NCI-H128 (cell line): ENCODE measurements around the gene SPATA31D3.
"Not testable (repeated sequence)": the region's sequence is repeated elsewhere in the genome, so short reads cannot be mapped to it uniquely, and the experiment has no call there.

Experiments
- DNase-seq: peaks from one replicate; lab custom pipeline; 2025; ENCODE audit not compliant: unreplicated experiment; lab: John Stamatoyannopoulos, UW

The SPATA31D3 gene

DNA sequence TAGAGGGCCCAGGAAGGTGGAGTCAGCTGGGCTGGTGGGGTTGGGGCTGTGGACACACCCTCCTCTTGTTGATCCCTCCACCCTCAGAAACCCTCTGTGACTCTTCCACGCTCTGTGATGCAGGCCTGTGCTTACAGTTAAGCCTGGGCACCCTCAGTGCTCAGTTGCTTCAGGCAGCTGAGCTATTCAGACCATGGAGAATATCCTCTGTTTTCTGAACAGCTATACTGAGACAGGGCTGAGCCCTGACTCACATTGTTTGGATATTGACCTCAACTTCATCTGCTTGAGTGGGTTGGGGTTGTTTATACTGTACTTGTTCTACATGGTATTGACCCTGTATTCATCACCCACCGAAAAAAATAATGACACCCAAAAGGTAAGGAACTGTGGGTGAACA lies at the start of gene SPATA31D3:
Gene SPATA31D3 (plus strand): TSS at position 108 of the 400 bp plus-strand sequence. CDS start 86 bp downstream, at position 194.
- DNase-seq = not testable (repeated sequence)

DNA sequence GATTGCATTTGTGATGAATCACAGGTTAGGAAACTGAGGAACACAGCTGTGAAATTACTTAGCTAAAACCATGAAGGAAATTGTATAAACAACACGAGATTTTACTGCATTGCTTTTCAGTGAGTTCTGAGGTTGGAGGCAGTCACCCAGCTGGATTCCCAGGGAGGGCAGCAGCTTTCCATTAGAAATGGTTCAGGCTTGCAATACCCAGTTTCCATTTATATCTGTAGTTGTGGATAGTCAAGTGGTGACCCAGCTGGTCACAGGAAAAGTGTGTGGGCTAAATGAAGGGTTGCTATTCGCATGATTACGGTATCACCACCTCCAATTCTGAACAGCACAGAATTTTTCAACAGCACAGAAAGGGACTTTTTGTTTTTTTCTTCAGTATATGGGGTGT lies 49.4 kb upstream of the SPATA31D3 start:
- DNase-seq = no peak

- no peak for DNase-seq
Measured at GRCh38 chr9:81894891-81895290, 48.4 kb upstream of the SPATA31D3 start.

DNA sequence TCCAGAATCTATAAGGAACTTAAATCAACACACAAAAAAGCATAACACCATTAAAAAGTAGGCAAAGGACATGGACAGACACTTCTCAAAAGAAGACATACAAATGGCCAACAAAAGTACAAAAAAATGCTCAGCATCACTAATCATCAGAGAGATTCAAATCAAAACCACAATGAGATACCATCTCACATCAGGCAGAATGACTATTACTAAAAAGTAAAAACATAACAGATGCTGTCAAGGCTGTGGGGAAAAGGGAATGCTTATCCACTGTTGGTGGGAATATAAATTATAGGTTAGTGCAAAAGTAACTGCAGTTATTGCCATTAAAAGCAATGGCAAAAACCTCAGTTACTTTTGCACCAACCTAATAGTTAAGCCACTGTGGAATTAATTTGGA lies 47.2 kb upstream of the SPATA31D3 start:
- DNase-seq = no peak

DNA sequence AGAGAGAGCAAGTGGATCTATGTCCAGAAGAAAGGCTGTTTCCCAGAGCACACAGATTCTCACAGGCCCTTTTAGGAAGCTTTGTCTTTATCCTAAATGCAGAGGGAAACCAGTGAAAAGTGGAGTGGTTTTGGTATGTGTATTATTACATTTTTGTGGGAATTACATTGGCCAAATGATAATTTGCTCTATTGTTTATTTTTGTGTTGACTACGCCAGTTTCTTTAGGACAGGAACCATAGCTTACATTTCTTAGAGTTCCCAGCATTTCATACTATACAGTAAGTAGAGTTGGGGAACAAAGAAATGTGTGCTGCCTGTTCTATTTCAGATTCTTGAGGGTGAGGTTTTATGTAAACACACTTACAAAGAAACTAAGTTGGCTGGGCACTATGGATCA lies 44.4 kb upstream of the SPATA31D3 start:
- no peak for DNase-seq

DNA sequence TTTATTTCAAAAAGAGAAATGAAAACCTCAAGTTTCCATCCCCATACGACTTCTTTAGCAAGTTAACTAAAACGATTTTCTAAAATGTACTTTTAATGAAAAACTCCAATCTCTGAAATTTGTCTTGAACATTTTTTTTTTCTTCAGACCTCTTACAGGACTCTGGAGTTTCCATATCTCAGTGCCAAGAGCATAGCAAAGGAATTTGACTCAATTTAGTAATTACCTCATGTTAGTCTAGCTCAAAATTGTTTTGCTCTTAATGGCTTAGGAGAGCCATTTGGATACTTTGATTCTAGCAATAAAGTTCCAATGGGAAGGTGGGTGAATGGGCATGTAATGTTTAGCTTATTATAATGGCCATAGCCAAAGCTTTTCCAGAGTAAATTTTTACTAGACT lies 41.1 kb upstream of the SPATA31D3 start:
- DNase-seq = no peak

GRCh38 chr9:81902626-81903025 lies 40.7 kb upstream of the SPATA31D3 start:
- DNase-seq = no peak

GRCh38 chr9:81906671-81907070 lies 36.6 kb upstream of the SPATA31D3 start:
- DNase-seq = no peak

GRCh38 chr9:81912135-81912534 lies 31.2 kb upstream of the SPATA31D3 start:
- DNase-seq = no peak

DNA sequence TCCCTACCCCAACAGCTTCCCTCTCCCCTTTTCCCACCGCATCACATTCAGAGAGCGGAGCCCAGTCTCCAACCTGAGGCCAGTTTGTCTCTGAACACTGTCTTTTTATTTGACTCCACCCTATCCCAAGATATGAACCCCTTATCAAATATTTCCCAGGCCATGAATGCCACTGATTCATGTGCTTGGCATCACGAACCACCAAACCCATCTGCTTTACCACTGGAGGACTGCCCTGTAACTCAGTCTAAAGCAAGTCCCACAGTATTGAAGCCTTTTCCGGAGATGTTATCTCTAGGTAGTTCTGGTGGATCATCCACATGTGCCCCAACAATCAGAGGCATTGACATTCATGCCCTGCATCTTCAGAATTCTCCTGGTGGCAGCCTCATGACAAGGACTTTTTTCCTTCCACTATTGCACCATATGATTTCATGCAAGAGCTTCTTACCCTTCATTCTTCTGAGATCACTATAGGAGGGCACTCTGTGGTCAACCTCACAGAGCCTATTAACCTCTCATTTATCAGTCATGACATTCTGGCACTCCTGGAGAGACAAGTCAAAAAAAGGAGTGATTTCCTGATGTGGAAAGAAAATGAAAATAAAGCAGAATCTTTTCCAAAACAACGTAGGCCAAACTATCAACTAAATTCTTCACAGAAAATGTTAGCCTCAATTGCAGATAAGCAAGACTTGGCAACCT lies 27.3 kb upstream of the SPATA31D3 start:
- DNase-seq = no peak

GRCh38 chr9:81918507-81918906 lies 24.8 kb upstream of the SPATA31D3 start:
- DNase-seq = not testable (repeated sequence)

GRCh38 chr9:81928305-81928704 lies 15.0 kb upstream of the SPATA31D3 start, which contains the start of gene SPATA31D4:
Gene SPATA31D4 (plus strand): TSS chr9:81928428. CDS start chr9:81928514, 86 bp downstream.
- DNase-seq = not testable (repeated sequence)

DNA sequence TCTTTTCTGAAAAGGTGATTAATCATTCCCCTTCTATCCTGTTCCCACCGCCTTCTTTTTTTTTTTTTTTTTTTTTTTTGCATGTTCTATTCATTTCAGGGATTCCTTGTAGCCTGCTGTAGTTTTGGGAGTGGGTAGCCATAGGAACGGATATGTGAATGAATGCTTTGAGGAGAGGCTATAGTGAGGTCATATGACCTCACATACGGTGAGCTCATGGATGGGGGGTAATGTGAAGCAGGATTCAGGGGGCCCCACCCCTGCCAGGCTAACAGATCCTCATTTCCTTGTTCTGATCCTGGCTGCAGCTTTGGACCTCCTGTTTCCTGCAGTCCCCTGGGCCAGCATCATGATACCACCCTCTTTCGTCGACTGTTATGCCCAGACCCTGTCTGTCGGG lies 13.2 kb upstream of the SPATA31D3 start:
- DNase-seq = not testable (repeated sequence)

DNA sequence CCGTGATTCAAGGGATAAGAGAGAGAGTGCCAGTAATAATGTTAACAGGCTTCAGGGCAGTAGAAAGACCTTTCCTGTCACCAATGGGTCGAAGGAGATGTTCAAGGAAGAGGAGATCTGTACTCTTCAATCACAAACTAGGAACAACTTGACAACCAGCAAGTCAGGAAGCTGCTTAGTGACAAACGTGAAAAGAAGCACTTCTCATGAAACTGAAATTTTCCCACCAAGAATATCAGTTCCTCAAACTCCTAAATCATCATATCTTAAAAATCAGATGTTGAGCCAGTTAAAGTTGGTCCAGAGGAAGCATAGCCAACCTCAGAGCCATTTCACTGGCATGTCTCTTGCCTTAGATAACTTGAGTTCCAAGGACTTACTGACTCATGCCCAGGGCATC lies 9.8 kb upstream of the SPATA31D3 start:
- DNase-seq = not testable (repeated sequence)

DNA sequence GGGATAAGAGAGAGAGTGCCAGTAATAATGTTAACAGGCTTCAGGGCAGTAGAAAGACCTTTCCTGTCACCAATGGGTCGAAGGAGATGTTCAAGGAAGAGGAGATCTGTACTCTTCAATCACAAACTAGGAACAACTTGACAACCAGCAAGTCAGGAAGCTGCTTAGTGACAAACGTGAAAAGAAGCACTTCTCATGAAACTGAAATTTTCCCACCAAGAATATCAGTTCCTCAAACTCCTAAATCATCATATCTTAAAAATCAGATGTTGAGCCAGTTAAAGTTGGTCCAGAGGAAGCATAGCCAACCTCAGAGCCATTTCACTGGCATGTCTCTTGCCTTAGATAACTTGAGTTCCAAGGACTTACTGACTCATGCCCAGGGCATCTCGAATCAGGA lies 5.3 kb downstream of the SPATA31D3 start:
- not testable (repeated sequence) for DNase-seq

DNA sequence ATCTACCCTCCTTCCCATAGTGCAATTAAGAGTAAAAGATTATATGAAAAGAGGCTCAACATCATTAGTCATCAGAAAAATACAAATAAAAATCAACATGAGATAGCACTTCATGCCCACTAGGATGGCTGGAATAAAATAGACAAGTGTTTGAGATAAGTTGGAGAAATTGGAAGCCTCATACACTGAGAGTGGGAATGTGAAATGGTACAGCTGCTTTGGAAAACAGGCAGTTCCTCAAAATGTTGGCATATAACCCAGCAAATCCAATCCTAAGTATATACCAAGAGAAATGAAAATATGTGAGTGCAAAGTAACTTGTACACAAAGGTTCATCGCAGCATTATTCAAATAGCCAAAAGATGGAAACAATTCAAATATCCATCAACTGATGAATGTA lies 9.8 kb downstream of the SPATA31D3 start:
- DNase-seq = no peak

GRCh38 chr9:81955625-81956024 lies 12.3 kb downstream of the SPATA31D3 start:
- DNase-seq = no peak

DNA sequence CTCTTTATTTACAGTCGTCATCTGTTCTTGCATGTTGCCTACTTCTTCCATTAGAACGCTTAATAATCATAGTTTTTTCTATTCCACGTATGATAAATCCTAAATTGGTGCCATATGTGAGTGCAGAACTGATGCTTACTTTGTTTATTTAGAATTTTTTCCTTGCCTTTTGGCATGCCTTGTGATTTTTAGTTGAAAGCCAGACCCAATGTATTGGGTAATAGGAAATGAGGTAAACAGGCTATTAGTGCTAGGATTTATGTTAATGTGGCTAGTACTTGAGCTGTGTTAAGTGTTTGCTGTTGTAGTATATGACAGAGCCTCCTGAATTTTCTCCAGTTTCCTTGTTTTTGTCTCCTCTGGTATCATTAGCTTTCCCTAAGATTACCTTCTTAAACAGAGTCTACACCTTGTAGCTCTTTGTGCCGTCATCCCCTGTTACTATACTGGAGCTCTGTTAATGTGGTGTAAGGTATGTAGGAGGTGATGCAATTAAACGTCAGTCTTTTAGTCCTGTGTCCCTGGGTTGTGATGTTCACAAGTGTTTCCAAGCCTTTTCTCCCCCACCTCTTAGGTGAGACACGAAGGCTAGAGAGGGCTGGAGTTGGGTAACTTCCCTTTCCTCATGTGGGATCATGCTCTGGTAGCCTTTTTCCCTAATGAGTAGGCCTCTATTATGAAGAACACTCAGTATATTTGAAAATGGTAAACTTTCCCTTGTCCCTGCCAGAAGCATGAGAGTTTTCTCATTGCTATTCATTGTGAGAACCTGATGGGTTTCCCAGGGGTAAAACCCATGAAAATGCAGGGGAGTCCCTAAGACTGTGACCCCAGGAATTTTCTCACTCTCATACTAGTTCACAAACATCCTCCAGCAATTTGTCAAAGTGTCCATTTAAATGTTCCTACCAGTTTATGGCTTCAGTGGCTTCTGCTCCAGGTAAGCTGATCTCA lies 21.2 kb downstream of the SPATA31D3 start:
- no peak for DNase-seq

GRCh38 chr9:81968026-81968425 lies 24.7 kb downstream of the SPATA31D3 start:
- DNase-seq = no peak

GRCh38 chr9:81969971-81970370 lies 26.7 kb downstream of the SPATA31D3 start:
- DNase-seq = no peak

DNA sequence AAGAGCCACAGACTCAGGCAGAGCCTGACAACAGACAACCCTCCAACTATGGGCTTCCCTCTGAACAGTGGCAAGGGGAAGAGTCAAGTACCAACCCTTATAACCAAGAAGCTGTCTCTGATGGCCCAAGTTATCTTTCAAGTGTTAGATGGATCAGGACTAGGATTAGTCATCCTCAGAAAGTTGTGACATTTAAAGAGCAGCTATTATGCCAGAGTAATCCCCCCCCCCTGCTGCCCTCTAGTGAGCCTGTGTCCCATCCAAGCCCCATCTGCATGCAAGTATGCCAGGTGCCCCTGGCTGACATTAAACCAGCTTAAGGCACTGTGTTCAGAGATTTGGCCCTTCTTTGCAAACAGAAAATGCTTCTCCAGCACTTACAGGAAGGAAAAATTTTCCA lies 28.4 kb downstream of the SPATA31D3 start:
- DNase-seq = no peak

DNA sequence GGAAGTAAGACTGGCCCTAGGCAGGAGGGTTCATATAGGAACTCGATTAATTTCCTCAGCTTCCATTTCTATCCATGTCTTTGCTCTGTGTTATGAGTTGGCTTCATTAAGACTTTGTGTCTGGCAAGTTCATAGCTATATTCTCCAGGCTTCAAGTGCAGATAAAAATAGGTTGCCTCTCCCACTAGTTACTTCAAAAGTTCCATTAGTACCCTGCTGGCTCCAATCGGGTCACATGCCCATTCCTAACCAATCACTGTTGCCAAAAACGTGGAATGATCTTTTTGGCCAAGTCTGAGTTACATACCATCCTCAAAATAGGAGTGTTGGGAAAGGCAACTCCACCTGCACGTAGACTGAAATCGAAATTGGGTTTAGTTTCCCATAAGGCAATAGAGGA lies 31.5 kb downstream of the SPATA31D3 start:
- DNase-seq = no peak
